Cortex of kidney (tissue), 1 donor: Measurements from ENCODE around the gene LRCH2.

Source experiments
- DNase-seq: peaks from one replicate; lab custom pipeline; 2025; lab: John Stamatoyannopoulos, UW

LRCH2 gene

GRCh38 chrX:115067812-115068211 is 166.1 kb downstream of the LRCH2 start:
- DNase-seq: no peak

- DNase-seq: no peak
Observed at GRCh38 chrX:115065304-115065703, 168.6 kb downstream of the LRCH2 start.
